ENCODE data around the gene GLYR1.

DNA sequence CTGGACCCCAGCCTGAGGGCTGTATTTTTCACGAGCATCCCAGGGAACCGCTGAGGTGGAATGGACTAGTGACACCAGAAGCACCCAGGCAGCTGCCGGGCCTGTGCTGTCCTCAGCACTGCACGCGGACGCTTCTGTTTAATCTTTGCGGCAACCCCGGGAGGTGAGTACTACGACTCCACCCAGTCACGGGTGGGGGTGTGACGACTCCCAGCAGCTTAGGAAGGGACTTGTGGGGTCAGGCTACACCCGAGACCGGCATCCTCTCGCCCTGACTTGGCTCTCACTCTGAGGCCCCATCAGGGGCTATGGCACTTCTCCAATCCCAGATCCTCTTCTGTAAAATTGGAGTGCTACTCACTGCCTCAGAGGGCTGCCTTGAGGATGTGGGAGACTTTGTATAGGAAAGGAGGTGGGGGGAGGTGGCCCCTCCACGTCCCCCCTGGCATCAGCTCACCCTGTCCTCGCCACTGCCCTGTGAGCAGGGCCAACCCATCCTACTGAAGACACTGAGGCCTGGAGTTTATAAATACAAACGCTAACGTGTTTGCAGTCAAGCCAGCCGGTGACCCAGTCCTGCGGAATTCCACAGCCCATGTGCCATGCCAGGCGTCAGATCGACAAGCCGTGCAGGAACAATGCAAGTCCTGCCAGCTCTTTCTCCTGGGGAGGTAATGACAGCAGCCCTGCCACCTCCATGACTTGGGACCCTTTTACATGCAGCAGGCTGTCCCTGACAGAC, 45.4 kb upstream of the GLYR1 start:
- TF ChIP-seq POLR2A (IDR thresholded peaks at IDR 0.05; ENCODE audit: low read length) (no peak), GATA1 (IDR thresholded peaks at IDR 0.05; ENCODE audit: low read depth, low read length) (no peak)

All from erythroblast (primary cell).